HepG2 (cell line): ENCODE results near the gene ANKRD13D. TPM values are rescaled to one million over a fixed set of nuclear protein-coding genes. Genes with fewer than 3 reads are reported as not detected.

Experiments used
- BCL6 ChIP-seq: IDR thresholded peaks from 2 replicates; pipeline ENCODE4 v1.6.1; 2016; ENCODE audit warnings: missing genetic modification reagents, missing compliant biosample characterization
- E2F2 ChIP-seq: sonication (generic); formaldehyde crosslinking; IDR thresholded peaks from 2 replicates; pipeline ENCODE4 v1.4.0; 2020; ENCODE audit warnings: missing genetic modification reagents, borderline replicate concordance
- HMG20A ChIP-seq: IDR thresholded peaks from 2 replicates; pipeline ENCODE4 v1.6.1; 2016; ENCODE audit warnings: borderline replicate concordance
- HOXA3 ChIP-seq: sonication (generic); formaldehyde crosslinking; IDR thresholded peaks from 2 replicates; pipeline ENCODE4 v1.5.0; 2020; ENCODE audit warnings: missing genetic modification reagents
- HOXA5 ChIP-seq: sonication (generic); formaldehyde crosslinking; IDR thresholded peaks from 2 replicates; pipeline ENCODE4 v1.4.0; 2020; ENCODE audit warnings: missing genetic modification reagents
- IRF9 ChIP-seq: sonication (generic); formaldehyde crosslinking; IDR thresholded peaks from 2 replicates; pipeline ENCODE4 v1.8.0; 2022; ENCODE audit warnings: missing genetic modification reagents, mild to moderate bottlenecking, borderline replicate concordance
- NFE2L1 ChIP-seq: sonication (generic); formaldehyde crosslinking; IDR thresholded peaks from 2 replicates; pipeline ENCODE4 v1.4.0; 2020; ENCODE audit warnings: missing genetic modification reagents, mild to moderate bottlenecking, borderline replicate concordance
- PHF20 ChIP-seq: sonication (generic); formaldehyde crosslinking; IDR thresholded peaks from 2 replicates; pipeline ENCODE4 v1.5.0; 2020; ENCODE audit warnings: mild to moderate bottlenecking, missing genetic modification reagents
- SMAD9 ChIP-seq: sonication (generic); formaldehyde crosslinking; IDR thresholded peaks from 2 replicates; pipeline ENCODE4 v1.5.1; 2020; ENCODE audit warnings: mild to moderate bottlenecking, missing genetic modification reagents
- SNAPC5 ChIP-seq: sonication (generic); formaldehyde crosslinking; IDR thresholded peaks from 2 replicates; pipeline ENCODE4 v1.8.1; 2023; ENCODE audit warnings: mild to moderate bottlenecking, missing genetic modification reagents, borderline replicate concordance
- ZMAT5 ChIP-seq: sonication (generic); formaldehyde crosslinking; IDR thresholded peaks from 2 replicates; pipeline ENCODE4 v1.5.0; 2020; ENCODE audit warnings: mild to moderate bottlenecking, low read depth, missing genetic modification reagents, borderline replicate concordance
- ZNF160 ChIP-seq: sonication (generic); formaldehyde crosslinking; IDR thresholded peaks from 2 replicates; pipeline ENCODE4 v1.8.0; 2022; ENCODE audit warnings: mild to moderate bottlenecking, inconsistent platforms, missing genetic modification reagents
- ZNF235 ChIP-seq: sonication (generic); formaldehyde crosslinking; IDR thresholded peaks from 2 replicates; pipeline ENCODE4 v1.8.1; 2023; ENCODE audit warnings: mild to moderate bottlenecking, missing genetic modification reagents, borderline replicate concordance
- ZNF3 ChIP-seq: IDR thresholded peaks from 2 replicates; pipeline ENCODE4 v1.7.0; 2017; ENCODE audit warnings: inconsistent platforms
- ZNF513 ChIP-seq: sonication (generic); formaldehyde crosslinking; conservative IDR thresholded peaks from 2 replicates; pipeline ENCODE4 v1.5.0; 2020; ENCODE audit warnings: missing genetic modification reagents
- ZNF547 ChIP-seq: sonication (generic); formaldehyde crosslinking; IDR thresholded peaks from 2 replicates; pipeline ENCODE4 v1.5.1; 2020; ENCODE audit warnings: mild to moderate bottlenecking, missing genetic modification reagents
- ZNF574 ChIP-seq: sonication (generic); formaldehyde crosslinking; IDR thresholded peaks from 2 replicates; pipeline ENCODE4 v1.4.0; 2020; ENCODE audit warnings: missing genetic modification reagents
- ZNF768 ChIP-seq: sonication (generic); formaldehyde crosslinking; IDR thresholded peaks from 2 replicates; pipeline ENCODE4 v1.4.0; 2020; ENCODE audit warnings: missing genetic modification reagents
- ZNF850 ChIP-seq: sonication (generic); formaldehyde crosslinking; conservative IDR thresholded peaks from 2 replicates; pipeline ENCODE4 v1.9.0; 2021; ENCODE audit warnings: mild to moderate bottlenecking, missing genetic modification reagents
- ZSCAN30 ChIP-seq: sonication (generic); formaldehyde crosslinking; IDR thresholded peaks from 2 replicates; pipeline ENCODE4 v1.5.0; 2020; ENCODE audit warnings: mild to moderate bottlenecking, missing genetic modification reagents
- polyA plus RNA-seq, 8 experiments: library from polyadenylated mRNA; depleted of rRNA in 3 of 8; stranded (reverse) in 7 of 8; unstranded in 1 of 8; fragments of >200 nt; fragmentation: Illumina TruSeq in 4 of 8; extraction: Trizol in 4 of 8; gene quantifications; 2 replicates each; pipeline versions ENCODE4 v1.2.1 to v1.2.3, GENCODE V29; 2011 to 2016; ENCODE audit warnings: low read depth in 4 of 8, missing spikeins in 1 of 8, mixed read lengths in 1 of 8; ENCODE audit not compliant: insufficient read depth in 1 of 8
- total RNA-seq, 5 experiments: library from RNA; depleted of rRNA; stranded (reverse); fragments of >200 nt; fragmentation: Illumina TruSeq; extraction: Trizol; gene quantifications; 2 replicates each; pipeline ENCODE4 v1.2.3, GENCODE V29; 2016; ENCODE audit warnings: low read depth in 1 of 5

The ANKRD13D gene
- total and polyA plus RNA-seq, 2 of the 13 experiments (the other 11 are each of a cell fraction or from before 2014, with no cell fraction given), result 18.6 to 27.3 TPM

GRCh38 chr11:67240576-67241389 lies 48.3 kb upstream of the ANKRD13D start (continued):
- TF ChIP-seq BCL6 (CRISPR knock-in tag) (no peak), PHF20 (CRISPR knock-in tag) (no peak), ZNF547 (CRISPR knock-in tag) (no peak), HOXA5 (CRISPR knock-in tag) (no peak; the same call in 1 of the 2 replicates), ZNF513 (CRISPR knock-in tag) (no peak), HMG20A (CRISPR knock-in tag) (no peak), SNAPC5 (CRISPR knock-in tag) (0 out of 2 replicates have a peak, but pooled peaks have one; percentile 70), NFE2L1 (no peak), E2F2 (CRISPR knock-in tag) (no peak), ZNF768 (no peak), ZMAT5 (CRISPR knock-in tag) (no peak), ZNF160 (CRISPR knock-in tag) (no peak), IRF9 (CRISPR knock-in tag) (no peak), ZNF235 (CRISPR knock-in tag) (no peak), ZSCAN30 (no peak), ZNF574 (CRISPR knock-in tag) (no peak), ZNF850 (no peak), ZNF3 (CRISPR knock-in tag) (no peak), SMAD9 (no peak), HOXA3 (CRISPR knock-in tag) (peak; percentile 11; the same call in 1 of the 2 replicates)
